Measurements from ENCODE around the gene CALN1.

Gene CALN1

GRCh38 chr7:72409638-72410015 is 2.5 kb downstream of the CALN1 start:
- Histone ChIP-seq H3K9me3 (replicated peaks; ENCODE audit: insufficient read depth, low read length) (no peaks in the 10 kb centered on the region), H3K4me2 (ENCODE audit: low read depth, low read length) (no peak overlapping the region), H3K36me3 (replicated peaks; ENCODE audit: insufficient read depth, low read length) (no peaks in the 10 kb centered on the region), H3K27me3 (replicated peaks; ENCODE audit: insufficient read depth, low read length) (no peaks in the 10 kb centered on the region), H2AFZ (ENCODE audit: low read length) (no peak overlapping the region), H3K9me2 (replicated peaks; ENCODE audit: insufficient read depth, low read length) (no peaks in the 10 kb centered on the region), H4K20me1 (ENCODE audit: insufficient read depth, low read length) (no peaks in the 10 kb centered on the region), H3K4me1 (ENCODE audit: low read length) (no peaks in the 10 kb centered on the region), H3F3A (ENCODE audit: insufficient read depth, low read length) (no peaks in the 10 kb centered on the region), H3K9ac (ENCODE audit: low read length) (no peak overlapping the region), H3K4me3 (ENCODE audit: low read length) (no peak overlapping the region), H3K27ac (ENCODE audit: low read length) (no peak overlapping the region), H3K79me2 (ENCODE audit: low read length) (no peaks in the 10 kb centered on the region)
- TF ChIP-seq CTCF (IDR thresholded peaks at IDR 0.05; ENCODE audit: low read length): no peak
- TF ChIP-seq EZH2 (optimal IDR thresholded peaks at IDR 0.05; ENCODE audit: low read depth, low read length): no peak
- TF ChIP-seq EZH2phosphoT487 (IDR thresholded peaks at IDR 0.05; ENCODE audit: low read length): no peak
- DNase-seq: no peak

GRCh38 chr7:72408966-72409637 is 3.0 kb downstream of the CALN1 start:
- Histone ChIP-seq H3K9me3 (replicated peaks; ENCODE audit: insufficient read depth, low read length) (no peaks in the 10 kb centered on the region), H4K20me1 (ENCODE audit: insufficient read depth, low read length) (no peaks in the 10 kb centered on the region), H3F3A (ENCODE audit: insufficient read depth, low read length) (no peaks in the 10 kb centered on the region), H3K27ac (ENCODE audit: low read length) (no peak overlapping the region), H3K9ac (ENCODE audit: low read length) (no peak overlapping the region), H3K4me1 (ENCODE audit: low read length) (no peaks in the 10 kb centered on the region), H3K36me3 (replicated peaks; ENCODE audit: insufficient read depth, low read length) (no peaks in the 10 kb centered on the region), H3K4me2 (ENCODE audit: low read depth, low read length) (no peak overlapping the region), H3K9me2 (replicated peaks; ENCODE audit: insufficient read depth, low read length) (no peaks in the 10 kb centered on the region), H2AFZ (ENCODE audit: low read length) (no peak overlapping the region), H3K79me2 (ENCODE audit: low read length) (no peaks in the 10 kb centered on the region), H3K4me3 (ENCODE audit: low read length) (no peak overlapping the region), H3K27me3 (replicated peaks; ENCODE audit: insufficient read depth, low read length) (no peaks in the 10 kb centered on the region)
- no peak for DNase-seq
- no peak for TF ChIP-seq EZH2phosphoT487 (IDR thresholded peaks at IDR 0.05; ENCODE audit: low read length)
- TF ChIP-seq EZH2 (optimal IDR thresholded peaks at IDR 0.05; ENCODE audit: low read depth, low read length): no peak
- TF ChIP-seq CTCF (IDR thresholded peaks at IDR 0.05; ENCODE audit: low read length): no peak

GRCh38 chr7:72406820-72407403 is 5.2 kb downstream of the CALN1 start:
- no peaks in the 10 kb centered on the region for H3K36me3 ChIP-seq (replicated peaks; ENCODE audit: insufficient read depth, low read length)
- no peaks in the 10 kb centered on the region for H3K9me3 ChIP-seq (replicated peaks; ENCODE audit: insufficient read depth, low read length)
- H3K4me2 ChIP-seq (ENCODE audit: low read depth, low read length): no peak overlapping the region
- no peaks in the 10 kb centered on the region for H3K79me2 ChIP-seq (ENCODE audit: low read length)
- no peaks in the 10 kb centered on the region for H3F3A ChIP-seq (ENCODE audit: insufficient read depth, low read length)
- no peak for DNase-seq
- H4K20me1 ChIP-seq (ENCODE audit: insufficient read depth, low read length): no peaks in the 10 kb centered on the region
- no peak overlapping the region for H3K4me3 ChIP-seq (ENCODE audit: low read length)
- H3K27me3 ChIP-seq (replicated peaks; ENCODE audit: insufficient read depth, low read length): no peaks in the 10 kb centered on the region
- no peak overlapping the region for H2AFZ ChIP-seq (ENCODE audit: low read length)
- H3K27ac ChIP-seq (ENCODE audit: low read length): no peak overlapping the region
- no peaks in the 10 kb centered on the region for H3K4me1 ChIP-seq (ENCODE audit: low read length)
- no peaks in the 10 kb centered on the region for H3K9me2 ChIP-seq (replicated peaks; ENCODE audit: insufficient read depth, low read length)
- no peak overlapping the region for H3K9ac ChIP-seq (ENCODE audit: low read length)
- no peak for TF ChIP-seq EZH2 (optimal IDR thresholded peaks at IDR 0.05; ENCODE audit: low read depth, low read length)
- TF ChIP-seq EZH2phosphoT487 (IDR thresholded peaks at IDR 0.05; ENCODE audit: low read length): no peak
- TF ChIP-seq CTCF (IDR thresholded peaks at IDR 0.05; ENCODE audit: low read length): no peak
